HPDE6-E6E7 (cell line): ENCODE data around the gene ICA1.

Experiments used
- DNase-seq: peaks from one replicate; pipeline ENCODE4 v3.0.0; 2011; ENCODE audit warnings: missing footprints; ENCODE audit errors: extremely low spot score

Gene ICA1

DNA sequence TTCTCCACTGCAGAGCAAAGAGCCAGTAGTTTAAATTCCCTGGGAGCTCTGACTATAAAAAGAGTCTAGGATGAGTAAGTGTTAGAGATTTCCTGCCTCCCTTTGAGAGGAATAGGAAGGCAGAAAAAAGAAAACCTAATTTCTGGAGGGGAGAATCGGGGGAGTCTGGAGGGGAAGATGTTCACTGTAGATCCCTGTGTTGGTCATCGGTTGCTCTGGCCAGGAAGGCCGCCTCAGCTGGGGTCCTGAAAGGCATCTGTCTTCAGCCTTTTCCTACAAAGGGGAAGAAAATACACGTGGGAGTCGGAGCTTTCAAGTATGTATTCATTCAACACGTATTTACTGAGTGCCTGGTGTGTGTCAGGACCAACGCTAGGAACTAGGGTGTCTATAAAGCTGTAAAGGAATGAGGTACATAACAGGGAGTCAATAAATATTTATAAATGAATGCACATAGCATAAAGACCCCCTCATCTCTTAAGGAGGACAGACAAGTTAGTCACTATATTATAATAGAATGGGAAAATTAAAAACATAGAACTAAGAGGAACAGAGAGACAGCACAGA, 101.1 kb downstream of the ICA1 start:
- no peak for DNase-seq

DNA sequence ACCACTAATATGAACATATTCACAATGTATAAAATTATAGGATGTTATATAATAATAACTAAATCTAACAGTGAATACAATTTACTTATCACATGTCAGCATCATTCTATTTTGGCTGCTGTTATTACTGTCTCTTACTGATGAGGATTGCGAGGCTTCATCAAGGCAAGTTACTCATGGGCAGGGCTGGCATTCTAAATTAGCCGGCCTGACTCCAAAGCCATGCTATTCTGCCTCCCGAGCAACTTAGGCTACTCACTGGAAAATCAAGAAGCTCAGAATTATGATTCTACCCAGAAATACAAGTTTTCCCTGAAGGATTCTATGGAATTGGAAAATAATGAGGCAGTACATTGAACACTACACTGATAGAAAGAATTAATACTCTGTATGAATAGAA, 101.7 kb downstream of the ICA1 start:
- DNase-seq: no peak

DNA sequence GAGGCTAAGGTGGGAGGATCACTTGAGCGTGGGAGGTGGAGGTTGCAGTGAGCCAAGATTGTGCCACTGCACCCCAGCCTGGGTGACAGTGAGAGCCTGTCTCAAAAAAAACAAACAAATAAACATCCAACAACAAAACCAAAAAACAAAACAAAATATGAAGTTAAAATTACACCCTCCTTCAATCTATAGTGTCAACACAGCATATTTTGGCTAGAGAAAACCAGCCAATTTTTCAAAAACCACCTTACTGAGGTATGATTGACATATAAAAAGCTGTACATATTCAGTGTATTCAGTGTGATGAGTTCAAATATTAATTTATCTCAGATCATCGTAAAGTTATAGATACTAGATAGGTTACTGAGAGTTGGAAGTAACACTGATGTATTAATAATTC, 102.4 kb downstream of the ICA1 start:
- DNase-seq: no peak

DNA sequence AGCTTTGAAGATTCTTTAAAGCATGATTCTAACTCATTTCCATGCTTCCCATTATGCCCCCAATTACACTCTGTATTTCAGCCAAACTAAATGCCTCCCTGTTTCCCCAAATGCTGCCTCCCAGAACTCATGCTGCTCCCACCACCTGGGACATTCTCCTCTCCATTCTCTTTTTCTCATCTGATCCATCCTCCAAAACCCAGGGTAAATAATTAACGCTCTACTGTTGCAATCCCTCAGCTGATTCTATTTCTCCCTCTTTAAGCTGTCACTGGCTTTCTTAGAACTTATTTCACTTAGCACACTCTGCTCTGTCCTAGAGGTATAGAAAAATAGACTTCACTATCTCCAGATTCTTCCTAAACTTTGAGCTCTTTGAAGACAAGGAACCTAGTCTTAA, 104.7 kb downstream of the ICA1 start:
- no peak for DNase-seq

DNA sequence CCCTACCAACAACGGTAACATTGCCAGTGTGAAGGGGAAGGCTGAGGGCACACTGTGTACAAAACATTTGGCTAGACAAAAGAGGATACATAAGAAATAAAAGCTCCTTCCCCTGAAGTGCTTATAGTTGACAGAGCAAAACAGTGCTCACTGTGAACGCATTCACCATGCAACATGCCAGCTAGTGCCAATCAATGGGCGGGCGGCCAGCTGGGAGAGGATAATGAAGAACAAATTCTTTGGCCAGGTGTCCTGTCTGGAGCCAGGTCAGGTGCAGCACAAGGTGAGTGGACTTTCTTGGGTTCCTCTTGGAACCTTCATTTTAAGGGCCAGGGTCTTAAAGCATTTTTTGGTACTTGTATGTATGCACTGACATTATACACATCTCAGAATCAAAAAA, 106.1 kb downstream of the ICA1 start:
- no peak for DNase-seq

DNA sequence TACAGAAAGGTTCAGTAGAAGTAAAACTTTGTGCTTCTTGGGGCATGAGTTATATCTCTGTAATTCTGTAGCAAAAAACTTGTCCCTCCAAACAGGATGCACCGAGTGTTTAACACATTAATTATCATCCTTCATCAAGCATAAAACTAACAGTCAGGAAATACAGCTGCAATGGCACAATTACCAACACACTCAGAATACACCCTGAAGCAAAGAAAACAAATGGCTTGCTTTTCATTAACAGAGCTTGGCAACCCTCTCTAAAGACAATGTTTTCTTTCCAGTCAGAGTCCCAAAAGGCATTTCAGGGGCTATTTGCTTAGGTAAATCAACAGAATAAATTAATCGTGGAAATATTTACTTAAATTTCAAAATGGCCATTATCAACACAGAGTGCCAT, 107.7 kb downstream of the ICA1 start:
- DNase-seq: no peak

DNA sequence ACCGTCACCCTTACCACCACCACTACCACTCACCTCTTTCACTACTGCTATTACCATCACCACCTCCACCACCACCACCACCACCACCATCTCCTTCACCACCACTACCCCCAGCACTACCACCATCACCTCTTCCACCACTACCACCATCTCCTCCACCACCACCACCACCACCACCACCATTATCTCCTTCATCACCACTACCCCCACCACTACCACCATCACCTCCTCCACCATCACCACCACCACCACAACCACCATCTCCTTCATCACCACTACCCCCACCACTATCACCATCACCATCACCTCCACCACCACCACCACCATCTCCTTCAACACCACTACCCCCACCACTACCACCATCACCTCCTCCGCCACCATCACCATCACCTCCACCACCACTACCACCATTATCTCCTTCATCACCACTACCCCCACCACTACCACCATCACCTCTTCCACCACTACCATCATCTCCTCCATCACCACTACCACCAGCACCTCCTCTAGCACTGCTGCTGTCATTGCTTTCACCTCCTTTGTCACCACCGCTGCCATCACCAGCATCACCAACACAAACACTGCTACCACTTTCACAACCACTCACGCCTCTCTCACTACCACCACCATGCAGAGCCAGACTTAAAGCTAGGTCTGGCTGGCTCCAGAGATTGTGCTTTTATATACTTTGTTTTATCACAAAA, 109.3 kb downstream of the ICA1 start:
- DNase-seq: no peak

DNA sequence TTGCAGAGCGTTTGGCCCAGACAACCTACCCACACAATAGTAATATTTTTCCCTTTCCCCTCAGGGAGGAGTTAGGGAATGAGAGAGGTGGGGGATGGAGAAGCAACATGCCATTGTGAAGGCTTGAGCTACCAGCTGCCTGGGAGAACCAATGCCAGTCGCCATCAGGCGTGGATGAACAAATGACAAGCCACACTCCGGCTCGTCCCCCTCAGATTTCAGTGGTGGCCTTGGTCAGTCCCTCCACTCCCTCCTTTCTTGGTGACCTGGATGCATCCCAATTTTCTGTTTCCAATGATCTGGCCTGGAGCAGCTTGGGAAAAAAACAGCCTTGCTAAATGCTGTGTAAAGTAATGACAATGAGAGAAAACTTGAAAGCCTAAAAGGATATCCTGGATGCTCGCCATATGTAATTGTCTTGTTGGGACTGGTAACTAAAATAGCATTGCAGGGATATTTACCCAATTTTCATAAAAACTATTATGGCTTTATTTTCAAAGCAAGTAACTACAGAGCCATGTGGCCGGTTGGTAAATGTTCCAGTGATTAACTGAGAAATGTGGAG, 110.7 kb downstream of the ICA1 start:
- DNase-seq: no peak

DNA sequence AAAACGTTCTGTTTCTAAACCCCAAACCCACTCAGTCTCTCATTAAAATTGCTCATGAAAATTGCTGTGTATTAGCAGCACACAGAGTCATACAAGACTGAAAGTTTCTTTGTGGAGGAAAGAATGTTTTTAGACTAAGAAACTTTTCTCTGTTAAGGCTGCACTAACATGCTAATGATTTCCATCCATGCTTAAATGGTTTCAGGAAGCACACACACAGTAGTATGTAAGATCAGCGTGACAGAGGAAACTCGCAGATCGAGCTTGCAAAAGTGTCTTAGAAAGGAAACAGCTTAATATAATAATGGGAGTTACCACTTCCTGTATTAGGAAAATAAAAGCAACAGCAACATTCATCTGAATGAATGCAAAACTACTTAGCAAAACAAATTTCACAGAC, 112.7 kb downstream of the ICA1 start:
- no peak for DNase-seq

DNA sequence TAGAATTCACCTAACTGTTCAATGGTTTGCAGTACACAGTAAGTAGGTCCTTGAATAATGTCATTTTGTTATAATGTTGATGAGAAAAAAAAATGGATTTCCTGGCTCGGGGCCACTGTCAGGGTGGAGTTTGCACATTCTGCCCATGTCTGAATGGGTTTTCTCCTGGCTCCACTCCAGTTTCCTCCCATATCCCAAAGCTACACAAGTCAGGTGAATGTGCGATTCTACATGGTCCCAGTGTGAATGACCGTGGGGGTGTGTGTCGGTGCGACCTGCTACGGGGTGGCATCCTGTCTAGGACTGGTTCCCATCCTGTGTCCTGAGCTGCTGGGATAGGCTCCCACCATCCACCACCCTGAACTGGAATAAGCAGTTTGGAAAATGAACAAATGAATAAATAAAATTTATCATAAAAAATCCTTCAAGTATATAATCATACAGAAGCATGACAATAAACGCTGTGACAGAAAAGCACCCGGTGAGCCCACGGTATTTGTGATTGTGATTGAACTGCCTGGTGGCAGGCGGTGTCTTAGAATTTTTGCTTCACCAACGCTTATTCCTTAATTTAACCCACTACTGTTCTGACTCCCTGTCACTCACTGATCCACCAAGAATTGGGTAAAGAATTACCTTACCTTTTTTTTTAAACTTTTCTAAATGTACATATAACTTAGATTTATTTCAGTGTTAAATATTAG, 114.1 kb downstream of the ICA1 start:
- DNase-seq: no peak

DNA sequence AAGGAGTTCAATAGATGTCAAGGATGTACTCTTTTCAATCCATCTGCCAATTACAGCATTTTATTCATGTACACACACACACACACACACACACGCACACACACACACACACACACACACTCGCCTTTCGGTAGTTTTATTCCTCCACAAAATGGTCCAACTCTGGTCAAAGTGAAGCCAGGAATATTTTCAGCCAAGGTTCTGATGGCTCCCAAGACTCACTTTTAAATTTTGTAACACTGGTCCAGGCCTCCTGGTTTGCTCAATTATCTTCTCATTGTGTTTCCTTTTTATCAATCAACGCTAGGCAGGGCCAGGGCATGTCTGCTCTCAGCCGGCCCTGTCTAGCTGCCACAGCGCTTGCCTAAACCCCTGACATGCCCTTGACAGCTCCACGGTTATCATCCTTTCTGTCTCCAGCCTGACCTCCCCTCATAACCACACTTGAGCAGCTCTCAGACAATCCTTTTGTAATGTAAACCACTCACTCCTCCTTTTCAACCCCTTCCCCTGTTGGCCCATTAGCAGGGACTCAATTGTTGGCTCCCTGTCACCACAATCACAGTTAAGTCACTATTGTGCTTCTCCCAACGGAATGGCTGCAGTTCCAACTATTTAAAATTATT, 115.1 kb downstream of the ICA1 start:
- DNase-seq: no peak

DNA sequence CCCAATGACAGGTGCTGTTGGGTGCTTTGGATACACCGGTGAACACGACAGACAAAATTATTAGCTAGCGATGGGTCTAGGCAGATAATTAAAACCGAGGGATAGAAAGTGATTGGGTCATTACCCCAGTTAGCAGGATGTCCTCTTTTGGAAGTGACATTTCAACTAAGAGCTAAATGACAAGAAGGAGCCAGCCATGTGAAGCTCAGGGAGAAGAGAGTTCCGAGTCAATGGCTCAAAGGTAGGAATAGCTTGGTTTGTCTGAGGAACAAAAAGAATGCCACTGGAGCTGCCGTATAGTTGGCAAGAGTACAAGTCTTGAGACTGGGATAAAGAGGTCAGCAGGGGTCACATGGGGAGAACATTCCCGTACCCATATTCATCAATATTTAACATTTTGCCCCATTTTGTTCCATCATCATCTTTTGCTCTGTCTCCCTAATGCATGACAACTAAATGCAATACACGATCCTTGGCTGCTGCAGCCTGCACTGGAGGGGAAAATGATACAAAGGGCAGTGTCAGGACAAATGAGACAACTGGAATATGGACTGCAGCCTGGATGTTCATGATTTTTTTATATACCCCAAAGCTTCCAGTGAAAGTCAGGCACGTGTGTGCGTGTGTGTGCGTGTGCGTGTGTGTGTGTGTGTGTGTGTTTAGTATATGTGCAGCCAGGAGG, 115.7 kb downstream of the ICA1 start:
- no peak for DNase-seq

DNA sequence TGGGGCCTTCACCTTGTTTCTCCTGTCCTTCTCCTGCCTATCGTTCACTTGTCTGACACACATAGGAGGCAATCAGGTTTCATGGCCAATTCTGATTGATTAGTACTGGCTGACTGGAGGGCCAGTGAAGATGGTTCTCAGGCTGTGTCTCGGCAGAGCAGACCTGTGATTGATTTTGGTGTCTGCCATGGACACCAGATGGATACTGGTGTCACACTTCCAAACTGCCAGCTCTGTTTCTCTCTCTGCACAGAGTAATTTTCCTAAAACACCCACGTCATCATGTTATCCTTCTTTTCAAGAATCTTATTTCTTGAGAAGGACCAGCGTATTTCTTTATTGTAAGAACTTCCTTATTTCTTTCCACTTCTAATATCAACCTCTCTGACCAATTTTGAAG, 117.1 kb downstream of the ICA1 start:
- DNase-seq: no peak

DNA sequence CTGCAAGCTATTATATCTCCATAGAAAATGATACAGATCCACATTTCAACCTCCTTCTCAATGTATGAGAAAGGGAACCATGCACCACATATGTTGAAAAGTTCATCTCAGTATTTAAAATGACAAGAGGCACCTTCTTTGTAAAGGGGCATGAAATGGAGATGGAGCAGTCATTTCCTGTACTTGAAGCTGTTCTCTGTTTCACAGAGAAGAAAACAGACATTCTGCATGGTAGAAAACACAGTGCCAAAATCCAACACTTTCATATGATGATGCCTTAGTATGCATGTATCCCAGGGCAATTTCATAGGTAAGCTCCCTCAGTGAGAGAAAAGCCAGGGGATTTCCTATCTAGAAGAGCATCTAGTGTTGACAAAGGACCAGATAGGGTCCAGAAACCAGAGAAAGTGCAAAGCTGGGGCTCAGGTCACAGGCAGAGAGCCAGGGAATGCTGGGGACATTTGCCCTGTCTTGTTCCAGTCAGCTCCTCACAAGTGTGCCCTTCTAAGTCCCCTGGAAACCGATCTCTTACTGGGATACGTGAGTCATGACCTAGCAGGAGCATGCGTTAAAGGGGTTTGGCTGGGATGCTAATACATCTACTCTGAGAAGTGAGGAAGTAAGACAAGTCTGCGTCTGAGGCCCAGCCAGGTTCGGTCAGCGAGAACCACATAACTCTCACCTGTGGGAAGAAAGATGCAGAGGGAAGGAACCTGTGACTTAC, 118.7 kb downstream of the ICA1 start:
- no peak for DNase-seq

DNA sequence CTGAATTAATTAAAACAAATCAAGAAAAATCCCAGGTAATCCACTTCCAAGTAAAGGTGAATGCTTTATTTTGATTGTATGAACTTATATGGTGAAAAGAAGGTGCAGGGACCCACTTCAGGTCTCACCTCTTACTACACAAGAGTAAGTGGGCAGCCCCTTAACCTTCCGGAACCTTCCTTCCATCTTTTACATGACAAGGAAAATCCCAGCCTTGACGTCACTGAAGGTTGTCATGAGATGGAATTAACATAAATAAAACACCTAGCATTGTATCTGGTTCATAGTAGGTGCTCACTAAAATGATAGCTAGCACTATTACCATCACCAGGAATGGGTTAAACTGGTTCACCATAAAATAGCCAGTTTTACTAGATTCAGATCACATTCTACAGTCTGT, 119.5 kb downstream of the ICA1 start:
- no peak for DNase-seq

DNA sequence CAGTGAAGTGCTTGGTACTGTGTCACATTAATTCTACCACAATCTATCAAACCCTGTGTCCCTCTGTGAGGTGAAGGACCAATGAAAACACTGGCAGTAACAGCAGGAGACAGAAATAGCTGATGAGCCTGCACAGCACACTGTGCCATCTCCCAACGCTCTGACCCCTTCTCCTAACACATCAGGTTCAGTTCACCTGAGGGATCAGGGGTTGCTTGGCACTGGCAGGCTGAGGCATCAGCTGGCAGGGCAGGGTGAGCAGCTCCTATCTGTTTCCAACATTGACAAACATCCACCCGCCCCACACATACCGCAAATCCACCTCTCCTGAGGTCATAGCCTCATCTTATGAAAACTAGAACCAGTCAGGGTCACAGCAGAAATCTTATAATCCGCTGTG, 120.9 kb downstream of the ICA1 start:
- no peak for DNase-seq

DNA sequence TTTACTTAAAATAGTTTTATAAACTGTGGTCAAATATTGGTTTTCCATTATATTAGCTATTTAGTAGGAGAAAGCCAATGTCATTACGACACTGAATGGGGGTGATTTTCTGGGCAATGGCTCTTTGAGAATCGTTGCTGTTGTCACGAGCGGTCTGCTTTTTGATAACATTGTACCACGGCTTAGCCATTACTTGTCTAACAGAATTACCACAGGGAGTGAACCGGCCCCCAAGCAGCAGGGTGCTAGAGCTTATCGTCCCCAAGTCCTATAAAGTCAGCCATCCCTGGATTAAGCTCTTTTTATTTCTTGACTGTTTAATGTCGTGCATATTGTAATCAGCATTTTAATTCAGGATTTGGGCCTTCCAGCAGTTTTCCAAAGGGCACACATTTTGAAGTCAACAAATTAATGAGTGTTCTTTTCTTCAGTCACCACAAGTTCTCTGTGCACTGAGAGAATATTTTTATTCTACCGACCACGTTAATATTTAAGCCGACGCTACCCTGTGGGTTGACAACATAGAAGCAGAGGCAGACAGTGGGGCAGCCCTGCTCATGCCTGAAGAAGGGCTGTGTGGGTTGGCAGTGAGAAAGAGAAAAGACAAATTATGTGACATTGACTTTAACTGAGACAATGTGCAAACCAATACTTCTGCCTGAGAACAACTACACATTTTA, 125.8 kb downstream of the ICA1 start:
- no peak for DNase-seq

DNA sequence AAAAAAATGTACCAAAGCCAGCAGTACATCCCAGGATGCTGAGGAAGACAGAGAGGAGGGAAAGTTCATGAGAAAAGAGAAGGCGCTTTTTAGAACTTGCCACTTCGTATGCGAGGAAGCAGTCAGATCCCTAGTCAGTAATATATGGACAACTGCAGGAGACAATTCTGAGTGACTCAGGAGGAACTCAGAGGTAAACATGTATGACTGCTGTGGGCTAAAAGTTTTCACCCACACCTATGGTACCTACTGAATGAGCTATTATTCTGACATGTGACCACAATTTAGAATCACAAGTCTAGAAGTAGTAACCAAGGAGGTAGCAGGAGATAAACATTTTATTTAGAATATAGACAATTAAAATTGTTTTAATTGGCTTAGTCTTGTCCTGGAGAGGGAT, 126.5 kb downstream of the ICA1 start:
- no peak for DNase-seq

DNA sequence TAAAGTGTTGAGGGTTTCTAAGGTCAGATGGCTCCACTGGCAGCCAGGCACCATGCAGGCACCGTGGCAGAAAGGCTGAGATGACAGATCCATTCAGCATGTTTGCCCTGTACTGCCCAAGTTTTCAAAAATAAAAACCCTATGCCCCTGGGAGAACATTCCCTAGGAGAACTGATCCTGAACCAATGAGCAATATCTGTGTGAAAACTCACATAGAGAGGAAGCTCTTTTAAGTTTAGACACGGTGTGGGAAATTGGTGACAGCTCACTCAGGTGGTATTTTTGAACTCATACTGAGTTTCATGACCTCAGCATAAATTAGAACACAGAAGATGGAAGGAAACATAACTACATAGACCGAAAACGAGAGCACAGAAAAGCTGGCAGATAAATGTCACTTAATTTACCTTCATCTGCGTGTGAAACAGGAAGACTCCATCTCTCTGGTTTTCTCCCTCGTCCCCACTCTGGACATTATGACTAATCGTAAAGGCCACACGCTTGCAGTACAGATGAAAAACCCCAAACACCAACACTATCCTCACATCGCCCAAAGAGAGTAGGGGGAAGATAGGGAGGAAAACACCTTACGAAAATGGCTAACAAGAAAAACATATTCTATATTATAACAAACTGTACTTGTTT, 127.8 kb downstream of the ICA1 start:
- DNase-seq: no peak

DNA sequence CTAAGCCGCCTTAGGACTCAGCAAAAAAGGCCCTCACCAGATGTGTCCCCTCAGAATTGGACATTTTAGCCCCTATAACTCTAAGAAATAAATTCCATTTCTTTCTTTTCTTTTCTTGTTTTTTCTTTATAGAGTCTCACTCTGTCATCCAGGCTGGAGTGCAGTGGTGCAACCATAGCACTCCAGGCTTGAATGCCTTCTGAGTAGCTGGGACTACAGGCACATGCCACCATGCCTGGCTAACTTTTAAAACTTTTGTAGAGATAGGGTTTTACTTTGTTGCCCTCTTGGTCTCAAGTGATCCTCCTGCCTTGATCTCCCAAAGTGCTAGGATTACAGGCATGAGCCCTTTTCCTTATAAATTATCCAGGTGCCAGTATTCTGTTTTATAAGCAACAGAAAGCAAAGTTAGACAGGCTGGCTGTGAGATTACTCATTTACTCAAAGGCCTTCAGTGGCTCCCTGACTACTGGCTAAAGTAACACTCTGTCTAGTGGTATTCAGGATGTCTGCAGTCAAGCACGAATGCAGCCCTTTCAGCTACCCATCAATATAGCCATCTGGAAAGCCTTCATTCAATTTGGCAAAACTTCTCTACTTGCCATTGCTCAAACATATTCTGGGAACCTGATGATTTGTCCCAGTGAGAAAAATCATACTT, 128.6 kb downstream of the ICA1 start:
- DNase-seq: no peak
